IMR-90 (cell line): ENCODE results near the gene SNX1.

Experiments used
- POLR2A ChIP-seq: IDR thresholded peaks from 2 replicates; pipeline ENCODE4 v1.6.1; 2012; ENCODE audit warnings: mild to moderate bottlenecking, low read depth, low read length
- RFX5 ChIP-seq: IDR thresholded peaks from 2 replicates; pipeline ENCODE4 v1.8.0; 2012; ENCODE audit warnings: low read depth, mild to moderate bottlenecking, low read length, moderate library complexity
- TF ChIP-seq, protein P1 (sequence below): conservative IDR thresholded peaks from 2 replicates; pipeline ENCODE4 v1.5.1; 2012; ENCODE audit warnings: mild to moderate bottlenecking, low read depth, low read length, improper control_type of control experiment

DNA sequence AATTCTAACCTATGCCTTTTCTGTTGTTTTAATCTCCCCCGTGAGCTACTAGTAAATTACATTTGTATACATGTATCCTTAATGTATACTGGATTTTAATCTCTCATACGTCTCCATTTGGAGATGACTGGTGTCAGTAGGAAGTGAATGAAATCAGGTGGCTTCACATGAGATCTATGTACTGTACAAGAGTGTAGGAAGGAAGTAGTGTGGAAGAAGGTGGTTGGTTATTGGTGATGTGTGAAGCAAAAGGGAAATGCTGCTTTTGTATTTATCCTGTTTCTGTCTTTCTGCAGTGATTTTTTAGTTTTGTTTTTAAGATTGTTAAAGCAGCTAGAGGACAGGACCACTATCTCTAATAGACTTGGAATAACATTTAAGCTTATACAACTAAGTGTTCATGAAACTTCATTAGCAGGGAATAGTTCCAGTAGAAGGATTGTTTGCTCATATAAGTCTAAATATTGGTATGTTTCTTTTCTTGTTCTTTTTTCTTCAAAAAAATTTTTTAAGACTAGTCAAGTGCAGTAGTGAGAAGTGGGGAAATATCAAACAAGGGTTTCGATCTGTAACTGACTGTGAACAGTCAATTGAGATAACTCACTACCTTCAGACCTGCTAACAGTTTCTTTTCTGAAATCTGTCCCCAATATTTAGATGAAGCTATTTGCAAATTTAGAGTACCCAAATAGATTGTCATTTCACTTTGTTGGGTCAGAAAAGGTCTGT is 15.3 kb downstream of the SNX1 start:
- TF ChIP-seq RFX5 (no peak), POLR2A (no peak)
- TF ChIP-seq, protein P1, sequence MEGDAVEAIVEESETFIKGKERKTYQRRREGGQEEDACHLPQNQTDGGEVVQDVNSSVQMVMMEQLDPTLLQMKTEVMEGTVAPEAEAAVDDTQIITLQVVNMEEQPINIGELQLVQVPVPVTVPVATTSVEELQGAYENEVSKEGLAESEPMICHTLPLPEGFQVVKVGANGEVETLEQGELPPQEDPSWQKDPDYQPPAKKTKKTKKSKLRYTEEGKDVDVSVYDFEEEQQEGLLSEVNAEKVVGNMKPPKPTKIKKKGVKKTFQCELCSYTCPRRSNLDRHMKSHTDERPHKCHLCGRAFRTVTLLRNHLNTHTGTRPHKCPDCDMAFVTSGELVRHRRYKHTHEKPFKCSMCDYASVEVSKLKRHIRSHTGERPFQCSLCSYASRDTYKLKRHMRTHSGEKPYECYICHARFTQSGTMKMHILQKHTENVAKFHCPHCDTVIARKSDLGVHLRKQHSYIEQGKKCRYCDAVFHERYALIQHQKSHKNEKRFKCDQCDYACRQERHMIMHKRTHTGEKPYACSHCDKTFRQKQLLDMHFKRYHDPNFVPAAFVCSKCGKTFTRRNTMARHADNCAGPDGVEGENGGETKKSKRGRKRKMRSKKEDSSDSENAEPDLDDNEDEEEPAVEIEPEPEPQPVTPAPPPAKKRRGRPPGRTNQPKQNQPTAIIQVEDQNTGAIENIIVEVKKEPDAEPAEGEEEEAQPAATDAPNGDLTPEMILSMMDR = no peak
